HG03342 (cell line): Measurements from ENCODE around the gene RPS25.
"Not testable (repeated sequence)": the region's sequence is repeated elsewhere in the genome, so short reads cannot be mapped to it uniquely, and the experiment has no call there.

Experiments used
- ATAC-seq: cut with Tn5 transposase; IDR thresholded peaks from one replicate; pipeline ENCODE4 v1.9.1; 2021; ENCODE audit warnings: mild to moderate bottlenecking, moderate library complexity; ENCODE audit not compliant: unreplicated experiment

The RPS25 gene

GRCh38 chr11:118973985-118974384 is 44.2 kb downstream of the RPS25 start:
- ATAC-seq, result no peak

- no peak for ATAC-seq
These were observed 46.5 kb downstream of the RPS25 start, which contains the start of gene FOXR1 for GRCh38 chr11:118971646-118972045. Gene FOXR1 (plus strand): TSS chr11:118971761. CDS start chr11:118971932, 171 bp downstream.

- not testable (repeated sequence) for ATAC-seq
These were observed 48.6 kb downstream of the RPS25 start for GRCh38 chr11:118969508-118969907.
